NCI-H128 (cell line): Measurements from ENCODE around the gene GATA2.

ENCODE experiments used
- DNase-seq: peaks from one replicate; lab custom pipeline; 2025; ENCODE audit not compliant: unreplicated experiment; lab: John Stamatoyannopoulos, UW

GATA2 gene

DNA sequence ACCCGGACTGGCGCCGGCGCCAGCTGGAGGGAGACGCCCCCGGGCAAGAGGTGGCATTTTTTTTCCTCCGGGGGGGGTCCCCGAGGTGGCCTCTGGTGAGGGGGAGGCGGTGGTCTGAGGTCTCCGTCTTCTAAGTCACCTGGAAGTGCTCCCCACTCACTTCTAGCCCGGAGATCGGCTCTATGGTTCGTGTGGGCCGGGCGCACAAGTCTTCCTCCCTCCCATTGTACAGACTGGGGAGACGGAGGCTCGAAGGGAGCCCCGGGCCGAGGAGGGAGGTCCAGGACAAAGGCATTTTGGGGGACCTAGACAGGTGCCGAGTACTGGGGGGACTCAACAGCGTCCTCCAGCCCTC, 4.4 kb downstream of the GATA2 start:
- DNase-seq = no peak

DNA sequence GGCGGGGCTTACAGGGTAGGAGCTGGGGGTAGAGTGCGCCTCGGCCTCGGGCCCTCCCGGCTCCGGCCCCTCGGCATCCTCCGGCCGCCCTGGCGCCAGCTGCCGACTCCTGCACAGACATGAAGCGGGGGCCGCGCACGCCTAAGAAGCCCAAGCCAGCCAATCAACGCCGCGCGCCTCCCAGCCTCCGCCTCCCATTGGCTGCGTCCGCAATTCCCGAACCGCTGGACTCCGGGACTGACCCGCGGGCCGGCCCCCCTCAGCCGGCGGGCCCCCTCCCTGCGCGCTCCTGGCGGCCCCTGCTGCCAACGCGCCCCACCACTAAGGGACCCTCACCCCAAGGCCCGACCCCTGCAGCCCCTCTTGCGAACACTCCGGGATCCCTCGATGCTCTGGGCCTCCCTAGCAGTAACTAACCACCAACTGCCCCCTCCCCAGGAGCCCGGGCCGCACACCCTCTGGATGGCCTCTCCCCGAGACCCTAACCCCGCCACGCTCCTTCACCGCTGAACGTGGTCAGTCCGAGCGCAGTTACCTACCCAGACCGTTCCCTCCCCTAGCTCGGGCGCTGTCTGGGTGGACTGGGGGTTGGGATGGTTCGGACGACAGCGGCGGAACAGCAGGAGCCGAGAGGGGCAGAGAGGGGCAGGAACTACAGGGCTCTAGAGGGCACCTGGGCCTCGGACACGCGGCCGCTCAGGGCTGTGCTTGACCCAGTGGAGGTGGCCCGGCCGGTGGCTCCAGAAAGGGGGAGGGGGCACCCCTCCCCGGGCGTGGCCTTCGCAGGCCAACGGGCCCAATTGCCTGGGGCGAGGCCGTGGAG, 5.0 kb downstream of the GATA2 start:
- peak; percentile 49 for DNase-seq

DNA sequence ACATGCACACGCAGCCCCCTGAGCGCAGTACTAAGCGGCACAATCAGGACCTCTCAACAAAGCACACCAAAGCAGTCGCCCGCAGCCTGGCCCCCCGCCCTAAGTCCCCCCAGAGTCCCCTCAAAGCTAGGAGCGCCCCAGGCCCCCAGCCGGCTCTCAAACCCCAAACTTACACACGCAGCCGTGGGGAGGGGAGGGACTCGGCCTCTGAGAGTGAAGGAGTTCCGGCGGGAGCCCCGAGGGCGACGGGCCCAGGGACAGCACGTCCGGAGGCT, 5.5 kb downstream of the GATA2 start:
- no peak for DNase-seq

DNA sequence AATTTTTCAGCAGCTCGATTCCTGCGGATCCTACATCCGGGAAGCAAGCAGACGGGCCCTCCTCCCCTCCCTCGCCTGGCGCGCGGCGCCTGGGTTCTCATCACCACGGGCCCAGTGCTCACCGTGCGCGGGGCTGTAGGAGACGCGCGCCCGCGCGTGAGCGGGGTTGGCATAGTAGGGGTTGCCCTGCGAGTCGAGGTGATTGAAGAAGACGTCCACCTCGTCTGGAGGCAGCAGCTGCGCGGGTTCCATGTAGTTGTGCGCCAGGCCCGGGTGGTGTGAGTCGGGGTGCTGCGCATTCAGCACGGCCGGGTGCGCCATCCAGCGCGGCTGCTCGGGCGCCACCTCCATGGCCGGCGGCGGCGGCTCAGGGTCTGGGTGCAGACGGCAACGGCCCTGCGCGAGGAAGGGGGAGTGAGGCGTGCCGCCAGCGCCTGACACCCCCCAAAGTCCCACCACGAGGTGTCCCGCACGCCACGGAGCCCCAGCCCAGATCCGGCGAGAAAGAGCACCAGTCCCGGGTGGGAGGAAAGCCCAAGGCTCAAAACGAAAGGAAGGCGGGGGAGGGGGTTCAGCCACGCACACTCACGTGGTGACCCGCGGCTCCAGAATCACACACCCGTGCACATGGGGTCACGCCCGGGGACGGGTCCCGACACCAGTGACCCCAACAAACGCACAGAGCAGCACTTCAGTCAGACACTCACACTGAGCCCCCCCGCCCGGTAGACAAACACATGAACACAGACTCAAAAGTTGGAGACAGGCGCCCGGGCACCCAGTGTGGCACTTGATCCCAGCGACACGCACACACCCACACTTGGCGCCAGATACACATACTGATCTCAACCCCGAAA, 6.1 kb downstream of the GATA2 start:
- DNase-seq = no peak

DNA sequence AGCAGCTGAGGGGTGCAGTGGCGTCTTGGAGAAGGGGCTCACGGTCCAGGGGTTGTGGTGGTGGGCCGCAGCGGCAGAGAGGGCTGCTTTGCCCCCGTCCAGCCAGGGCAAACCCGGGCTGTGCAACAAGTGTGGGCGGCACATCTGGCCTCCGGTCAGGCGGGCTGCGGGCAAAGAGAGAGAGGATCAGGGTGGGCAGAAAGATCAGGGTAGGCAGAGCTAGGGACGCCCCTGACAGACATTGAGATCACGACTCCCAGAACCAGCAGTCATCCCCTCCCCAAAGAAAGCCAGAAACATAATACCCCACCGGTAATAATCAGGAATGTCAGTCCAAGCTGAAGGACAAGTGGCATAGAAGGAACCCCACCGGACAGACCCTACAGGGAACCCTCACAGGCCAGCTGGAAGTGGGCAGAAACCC, 6.8 kb downstream of the GATA2 start:
- DNase-seq = no peak

DNA sequence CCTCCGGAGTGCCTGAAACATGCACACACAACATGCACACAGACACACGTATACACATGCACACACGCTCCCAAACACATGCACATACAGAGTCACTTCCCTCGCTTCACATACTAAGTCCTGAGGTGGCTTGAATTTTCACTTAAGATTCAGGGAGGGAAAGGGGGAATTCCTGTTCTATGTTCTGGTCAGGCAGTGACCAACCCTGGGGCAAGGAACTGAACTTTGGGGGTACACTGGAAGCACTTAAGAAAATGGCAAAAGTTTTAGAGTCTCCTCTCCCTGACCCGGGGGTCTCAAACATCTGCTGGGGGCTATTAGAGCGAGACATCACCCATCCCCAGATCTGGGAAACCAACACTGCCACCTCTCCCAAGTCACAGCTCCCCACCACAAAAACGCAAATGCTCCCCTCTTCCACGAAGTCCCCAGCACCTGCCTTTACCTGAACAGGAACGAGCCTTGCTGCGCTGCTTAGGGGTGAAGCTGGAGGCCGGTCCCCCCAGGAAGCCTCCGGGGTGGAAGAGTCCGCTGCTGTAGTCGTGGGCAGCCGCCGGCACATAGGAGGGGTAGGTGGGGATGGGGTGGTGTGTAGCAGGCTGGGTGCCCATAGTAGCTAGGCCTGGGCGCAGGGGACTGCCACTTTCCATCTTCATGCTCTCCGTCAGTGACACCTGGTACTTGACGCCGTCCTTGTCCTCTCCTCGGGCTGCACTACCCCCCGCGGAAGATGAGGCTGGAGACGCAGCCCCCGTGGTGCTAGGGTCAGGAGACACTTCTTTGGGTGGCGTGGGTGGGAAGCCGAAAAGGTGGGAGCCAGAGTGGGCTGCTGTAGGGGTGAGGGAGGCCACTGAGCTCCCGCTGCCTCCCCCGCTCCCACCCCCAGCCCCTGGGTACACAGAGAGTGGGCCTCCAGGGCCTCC, 7.5 kb downstream of the GATA2 start:
- DNase-seq = no peak

DNA sequence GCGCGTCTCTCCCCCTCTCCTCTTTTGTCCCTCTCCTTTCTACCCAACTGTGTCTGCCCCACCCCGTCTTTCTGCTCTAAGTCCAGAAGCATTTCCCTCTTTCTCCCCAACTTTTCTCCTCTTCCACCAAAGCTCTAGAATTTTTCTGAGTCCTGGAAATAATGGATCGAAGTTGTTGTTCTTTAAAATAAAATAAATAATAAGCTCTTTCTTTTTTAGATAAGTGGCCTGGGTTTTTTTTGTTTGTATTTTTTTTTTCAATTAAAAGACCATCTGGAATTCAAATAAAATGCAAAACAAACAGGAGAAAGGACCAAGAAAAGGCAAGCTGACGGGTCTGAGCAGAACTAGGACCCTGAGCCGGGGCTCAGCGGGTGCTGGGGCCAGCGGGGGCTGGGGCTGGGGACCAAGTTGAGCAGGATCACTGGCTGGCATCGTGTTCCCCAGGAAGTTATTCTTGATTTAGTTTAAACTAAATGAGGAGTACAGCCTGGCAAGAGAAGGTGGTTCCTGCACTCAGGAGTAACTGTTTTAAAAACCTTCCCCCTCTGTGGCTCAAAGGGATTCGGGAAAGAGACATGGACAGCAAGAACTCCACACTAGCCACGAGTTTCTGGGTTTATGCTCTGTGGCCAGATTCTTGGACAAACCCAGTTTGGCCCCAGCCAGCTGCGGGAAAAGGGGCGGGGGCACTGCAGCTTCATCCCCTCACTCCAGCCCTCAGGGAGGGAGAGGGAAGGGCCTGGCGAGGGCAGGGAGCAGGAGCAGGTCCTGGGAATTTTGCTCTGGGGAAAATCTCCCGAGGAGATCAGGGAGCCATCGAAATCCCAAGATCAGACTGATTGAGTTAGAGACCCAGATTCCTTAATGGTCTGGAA, 8.4 kb downstream of the GATA2 start:
- no peak for DNase-seq

DNA sequence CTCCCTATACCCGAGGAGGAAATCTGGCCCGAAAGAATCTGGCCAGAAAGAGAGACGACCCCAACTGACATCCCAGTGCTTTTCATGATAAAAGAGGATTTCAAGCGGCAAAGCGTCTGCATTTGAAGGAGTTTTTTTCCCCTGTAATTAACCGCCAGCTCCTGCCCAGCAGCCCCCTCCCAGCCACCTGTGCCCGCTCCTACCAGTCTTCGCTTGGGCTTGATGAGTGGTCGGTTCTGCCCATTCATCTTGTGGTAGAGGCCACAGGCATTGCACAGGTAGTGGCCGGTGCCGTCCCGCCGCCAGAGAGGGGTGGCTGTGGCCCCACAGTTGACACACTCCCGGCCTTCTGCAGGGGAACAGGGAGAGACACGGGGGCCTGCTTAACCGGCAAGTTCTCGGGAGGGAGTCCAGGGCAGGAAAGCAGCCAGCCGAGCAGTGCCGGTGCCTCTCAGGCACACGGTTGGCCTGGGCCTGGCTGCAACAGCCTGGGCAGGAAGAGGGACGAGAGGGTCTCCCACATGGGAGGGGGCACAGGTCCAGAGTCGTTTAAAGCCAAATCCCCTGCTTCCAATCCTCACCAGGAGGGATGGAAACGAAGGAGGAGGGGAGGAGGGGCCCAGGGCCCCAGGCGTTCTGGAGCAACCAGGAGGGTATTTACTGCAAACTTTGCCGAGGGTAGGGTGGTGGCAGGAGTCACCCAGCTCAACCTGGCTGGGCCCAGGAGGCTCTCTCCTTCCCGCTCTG, 9.2 kb downstream of the GATA2 start:
- no peak for DNase-seq

DNA sequence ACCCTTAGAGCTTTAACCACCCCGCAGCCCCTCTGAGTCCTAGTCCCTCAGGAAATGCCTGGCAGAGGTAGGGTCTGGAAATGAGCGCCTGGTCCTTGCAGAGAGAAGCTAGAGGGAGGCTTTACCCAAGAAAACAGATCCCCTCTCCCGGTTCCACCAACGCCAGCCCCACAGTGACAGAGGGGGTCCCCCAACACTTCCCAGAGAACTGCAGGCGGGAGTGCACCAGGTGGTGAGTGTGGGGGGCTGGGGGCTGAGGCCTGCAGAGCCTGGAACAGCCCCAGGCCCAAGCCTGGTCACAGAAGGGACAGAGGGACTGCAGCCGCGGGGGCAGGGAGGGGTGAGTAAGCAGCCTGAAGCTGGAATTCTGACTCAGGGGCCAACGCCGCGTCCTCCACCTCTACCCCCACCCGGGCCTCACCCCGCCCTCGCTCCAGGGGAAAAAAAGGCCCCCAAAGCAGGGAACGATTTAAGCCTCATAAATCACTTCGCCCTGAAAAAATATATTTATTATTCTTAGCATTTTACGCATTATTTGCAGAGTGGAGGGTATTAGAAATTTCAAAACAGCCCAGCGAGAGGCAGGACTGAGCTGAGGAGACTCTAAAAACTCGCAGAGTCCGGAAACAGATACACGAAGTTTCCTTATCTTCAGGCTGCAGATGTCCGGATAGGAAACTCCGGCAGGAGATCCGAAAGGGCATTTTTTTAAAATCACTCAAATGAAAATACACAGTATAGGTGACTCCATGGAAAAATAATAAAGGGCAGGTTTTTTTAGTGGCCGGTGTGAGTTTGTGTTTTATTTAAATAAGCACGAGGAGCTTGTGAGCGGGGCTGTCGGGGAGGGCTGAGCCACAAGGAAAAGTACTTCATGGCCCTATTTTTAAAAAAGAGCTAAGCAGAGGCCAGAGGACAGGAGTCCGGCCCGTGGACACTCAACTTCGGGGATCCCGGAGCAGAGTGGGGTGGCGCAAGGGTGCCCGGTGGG, 10.0 kb downstream of the GATA2 start:
- DNase-seq = no peak

DNA sequence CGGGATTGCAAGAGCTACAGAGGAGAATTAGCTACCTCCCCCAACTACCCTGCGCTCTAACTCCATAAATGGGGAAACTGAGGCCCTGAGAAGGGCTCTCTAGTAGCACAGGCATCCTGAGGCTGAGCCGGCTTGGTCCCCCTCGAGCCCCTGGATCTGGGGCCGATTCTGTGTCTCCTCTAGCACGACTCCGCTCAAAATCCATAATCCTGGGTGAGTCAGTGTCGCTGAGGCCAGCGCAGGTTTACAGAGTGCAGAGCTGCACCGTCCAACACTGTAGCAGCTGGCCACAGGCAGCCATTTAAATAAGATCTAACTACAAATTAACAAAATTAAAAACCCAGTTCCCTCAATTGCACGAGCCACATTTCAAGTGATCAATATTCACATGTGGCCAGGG, 10.8 kb downstream of the GATA2 start:
- DNase-seq = no peak

DNA sequence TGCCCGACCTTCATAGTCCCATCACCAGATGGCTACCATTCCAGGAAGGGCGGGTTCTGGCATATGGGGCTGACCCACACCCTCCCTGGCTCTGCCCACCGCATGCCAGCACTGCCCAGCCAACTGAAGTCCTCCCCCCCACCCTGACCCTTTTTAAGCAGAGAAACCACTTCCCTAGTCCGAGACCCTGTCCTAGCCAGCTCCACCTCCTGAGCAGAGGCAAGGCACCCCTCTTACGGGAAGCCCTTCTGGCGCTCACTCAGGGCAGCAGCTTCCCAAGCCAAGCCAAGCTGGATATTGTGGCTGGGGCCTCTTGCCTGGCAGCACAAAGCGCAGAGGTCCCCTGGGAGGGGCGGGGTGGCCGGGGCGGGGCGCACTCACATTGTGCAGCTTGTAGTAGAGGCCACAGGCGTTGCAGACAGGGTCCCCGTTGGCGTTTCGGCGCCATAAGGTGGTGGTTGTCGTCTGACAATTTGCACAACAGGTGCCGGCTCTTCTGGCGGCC, 11.5 kb downstream of the GATA2 start:
- no peak for DNase-seq

DNA sequence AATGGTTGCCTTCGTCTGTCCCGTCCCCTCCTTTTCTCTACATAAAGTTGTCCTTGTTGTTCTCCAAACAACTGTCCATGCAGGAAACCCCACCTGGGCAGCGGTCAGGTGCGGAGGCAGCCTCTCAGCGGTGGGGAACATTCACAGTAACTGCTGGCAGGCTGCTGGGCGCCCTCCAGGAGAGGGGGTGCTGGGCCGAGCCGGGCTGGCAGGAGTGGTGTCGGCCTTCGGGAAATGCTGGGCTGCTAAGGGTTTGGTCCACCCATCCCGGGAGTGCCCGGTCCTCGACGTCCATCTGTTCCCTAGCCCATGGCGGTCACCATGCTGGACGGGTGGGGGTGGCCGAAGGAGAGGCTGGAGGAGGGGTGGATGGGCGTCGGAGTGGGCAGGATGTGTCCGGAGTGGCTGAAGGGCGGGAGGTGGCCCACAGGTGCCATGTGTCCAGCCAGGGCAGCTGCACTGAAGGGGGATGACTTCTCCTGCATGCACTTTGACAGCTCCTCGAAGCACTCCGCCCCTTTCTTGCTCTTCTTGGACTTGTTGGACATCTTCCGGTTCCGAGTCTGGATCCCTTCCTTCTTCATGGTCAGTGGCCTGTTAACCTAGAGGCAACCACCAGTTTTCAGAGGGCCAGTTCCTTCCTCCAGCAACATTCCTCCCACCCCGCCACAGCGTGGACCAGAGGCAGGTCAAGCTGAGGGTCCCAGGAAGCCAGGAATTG, 12.1 kb downstream of the GATA2 start:
- no peak for DNase-seq

DNA sequence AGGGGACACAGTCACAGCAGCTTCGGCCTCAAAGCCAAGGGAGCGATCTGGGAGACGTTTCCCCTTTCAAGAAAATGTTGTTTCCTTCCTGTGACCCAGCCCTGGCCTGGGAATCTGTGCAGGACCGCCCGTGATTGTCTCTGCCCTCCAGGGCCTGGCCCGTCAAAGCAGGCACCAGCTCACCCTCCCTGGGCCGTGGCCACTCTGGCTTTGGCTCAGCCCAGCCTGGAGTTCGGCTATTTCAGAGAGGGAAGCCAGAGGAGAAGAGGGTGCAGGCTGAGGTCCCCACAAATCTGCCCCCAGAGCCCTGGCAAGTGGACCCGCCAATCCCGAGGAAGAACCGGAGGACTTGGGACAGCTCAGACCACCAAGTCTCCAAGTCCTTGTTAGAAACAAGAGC, 12.7 kb downstream of the GATA2 start:
- no peak for DNase-seq

DNA sequence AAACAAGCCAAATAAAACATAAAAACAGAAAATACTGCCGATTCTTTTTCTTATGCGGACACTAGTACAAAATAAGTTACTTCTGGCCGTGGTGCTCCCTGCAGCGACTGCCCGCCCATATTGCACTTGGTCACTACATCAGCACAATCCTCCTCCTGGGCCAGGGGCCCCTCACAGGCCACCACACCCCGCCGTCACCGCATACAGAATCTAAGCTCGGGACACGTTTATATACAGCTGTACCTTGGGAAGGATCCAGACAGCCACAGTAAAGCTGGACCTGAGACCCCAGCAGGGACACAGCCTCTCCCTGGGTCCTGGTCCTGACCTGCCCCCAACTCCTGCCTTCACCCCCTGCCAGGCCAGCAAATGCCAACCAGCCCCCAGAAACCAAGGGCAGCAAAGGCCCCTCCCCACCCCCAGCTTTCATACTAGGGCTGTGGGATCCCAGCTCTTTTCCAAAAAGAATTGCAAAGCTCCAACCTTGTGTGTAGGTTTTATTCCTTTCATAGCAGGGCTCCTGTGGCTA, 13.4 kb downstream of the GATA2 start:
- DNase-seq = no peak

DNA sequence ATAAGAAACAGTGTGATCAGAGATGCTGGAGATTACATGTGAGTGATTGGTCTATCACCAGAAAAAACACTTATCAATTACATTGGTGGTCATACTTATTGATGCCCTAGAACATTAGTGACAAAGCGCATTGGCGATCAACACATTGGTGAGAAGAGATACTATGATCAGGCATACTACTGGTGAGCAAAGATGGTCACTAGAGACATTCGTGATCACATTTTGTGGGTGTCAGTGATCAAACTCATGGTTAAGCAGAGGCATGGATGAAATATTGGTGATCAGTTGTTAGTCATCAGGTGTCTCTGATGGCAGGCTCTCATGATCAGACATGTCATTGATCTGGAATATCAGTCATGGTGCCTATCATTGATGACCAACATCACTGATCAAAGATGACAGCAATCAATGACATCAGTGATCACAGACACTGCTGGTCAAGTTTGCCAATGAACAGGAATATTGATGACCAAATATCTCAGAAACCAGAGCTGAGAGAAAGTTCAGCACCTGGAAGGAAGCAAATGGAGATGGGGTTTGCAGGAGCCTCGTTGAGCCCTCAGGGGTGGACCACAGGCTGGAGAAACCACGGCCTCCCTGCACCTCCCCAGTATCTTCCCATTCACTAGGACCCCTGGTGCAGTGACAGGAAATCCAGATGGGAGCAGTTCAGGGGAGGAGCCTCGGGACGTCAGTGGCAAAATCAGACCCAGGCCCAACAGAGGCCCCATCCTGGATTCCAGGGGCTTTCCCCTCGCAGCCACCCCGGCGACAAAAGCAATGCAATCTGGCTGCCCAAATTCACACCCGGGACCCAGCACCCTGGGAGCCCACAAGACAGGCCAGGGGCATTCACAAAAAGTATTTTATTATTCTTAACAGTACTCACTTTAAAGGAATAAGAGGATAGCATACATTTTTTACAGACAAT, 14.2 kb downstream of the GATA2 start:
- no peak for DNase-seq

DNA sequence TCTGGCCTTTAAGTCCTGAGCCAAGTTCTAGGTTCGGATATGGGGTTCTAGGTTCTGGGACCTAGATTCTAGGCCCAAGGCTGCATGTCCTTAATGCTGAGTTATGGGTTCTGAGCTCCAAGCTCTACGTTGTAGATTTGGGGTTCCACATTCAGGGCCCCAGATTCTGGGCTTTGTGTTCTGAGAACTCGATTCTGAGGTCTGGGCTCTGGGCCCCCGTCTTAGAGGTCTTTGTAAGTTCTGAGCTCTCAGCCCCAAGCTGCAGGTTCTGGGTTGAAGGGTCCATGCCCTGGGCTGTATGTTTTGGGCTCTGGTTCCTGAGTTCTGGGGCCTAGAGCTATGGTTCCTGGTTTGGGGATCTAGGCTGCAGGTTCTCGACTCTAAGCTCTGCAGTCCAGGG, 16.3 kb downstream of the GATA2 start:
- no peak for DNase-seq

DNA sequence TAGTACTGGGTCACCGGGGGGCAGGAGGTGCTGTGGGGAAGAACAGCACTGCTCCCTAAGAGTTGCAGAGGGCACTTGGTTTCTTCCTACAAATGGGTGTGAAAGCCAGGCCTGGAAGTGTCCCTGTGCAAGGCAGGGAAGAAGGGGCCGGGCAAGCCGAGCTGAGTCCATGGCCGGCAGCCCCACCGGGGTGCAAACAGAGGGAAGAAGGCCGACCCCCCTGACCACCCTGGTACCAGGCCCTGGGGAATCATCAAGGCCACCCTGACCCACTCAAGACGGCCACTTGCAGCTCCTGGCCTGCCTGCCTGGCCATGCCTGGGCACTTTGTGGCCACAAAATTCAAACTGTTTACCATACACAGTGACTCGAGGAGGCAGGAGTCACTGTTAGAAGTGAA, 17.6 kb downstream of the GATA2 start:
- DNase-seq = no peak
